Osteocyte (in vitro differentiated cells): Measurements from ENCODE around the gene SLC13A4. TPM values are rescaled to one million over a fixed set of nuclear protein-coding genes. Genes with fewer than 3 reads are reported as not detected.
"Not testable (repeated sequence)": the region's sequence is repeated elsewhere in the genome, so short reads cannot be mapped to it uniquely, and the experiment has no call there.

ENCODE experiments used
- DNase-seq: peaks from one replicate; pipeline ENCODE4 v3.0.0; 2021; ENCODE audit warnings: mixed read lengths; ENCODE audit not compliant: unreplicated experiment; ENCODE audit errors: extremely low spot score
- H3K27ac Mint-ChIP-seq: one replicate; pipeline ENCODE4 v1.8.0; 2021; ENCODE audit warnings: mild to moderate bottlenecking, mixed read lengths; ENCODE audit not compliant: unreplicated experiment
- H3K27me3 Mint-ChIP-seq: one replicate; pipeline ENCODE4 v1.8.0; 2021; ENCODE audit warnings: mixed read lengths; ENCODE audit not compliant: unreplicated experiment
- H3K36me3 Mint-ChIP-seq: one replicate; pipeline ENCODE4 v1.8.0; 2021; ENCODE audit warnings: mixed read lengths; ENCODE audit not compliant: unreplicated experiment
- H3K4me1 Mint-ChIP-seq: one replicate; pipeline ENCODE4 v1.8.0; 2021; ENCODE audit warnings: mixed read lengths; ENCODE audit not compliant: unreplicated experiment
- H3K4me3 Mint-ChIP-seq: one replicate; pipeline ENCODE4 v1.8.0; 2021; ENCODE audit warnings: mild to moderate bottlenecking, moderate library complexity, mixed read lengths; ENCODE audit not compliant: unreplicated experiment
- H3K9me3 Mint-ChIP-seq: one replicate; pipeline ENCODE4 v1.8.0; 2021; ENCODE audit warnings: mixed read lengths; ENCODE audit not compliant: unreplicated experiment
- CTCF ChIP-seq: fragments of 200-600 bp; sonication (generic); IDR thresholded peaks from 2 replicates; pipeline ENCODE4 v1.5.0; 2021; ENCODE audit warnings: antibody characterized with exemption, mild to moderate bottlenecking, moderate library complexity
- long read RNA-seq: library from polyadenylated mRNA; unstranded; transcript quantifications from one replicate; pipeline ENCODE4 v2.0.0, GENCODE V29; 2021
- total RNA-seq: library from RNA; stranded (reverse); gene quantifications from 2 replicates; pipeline ENCODE4 v1.2.1, GENCODE V29; 2021

The SLC13A4 gene
- total RNA-seq, result 0.81 and 0.84 TPM in 2 replicates
- long read RNA-seq, partial matches to known transcripts, result 0 of 8 reads
- long read RNA-seq, other reads (novel, unspliced or antisense), result 7 of 8 reads

- Mint-ChIP-seq H3K4me1 (peaks cover 14% of the 10 kb centered on the region), H3K27ac (no peak within 1 kb of the TSS), H3K36me3 (no peaks in the 10 kb centered on the region), H3K9me3 (no peaks in the 10 kb centered on the region), H3K4me3 (no peak within 1 kb of the TSS), H3K27me3 (peaks cover 2% of the 10 kb centered on the region)
- no peak for DNase-seq
- TF ChIP-seq CTCF, result no peak
Measured at GRCh38 chr7:135728136-135728669, at the start of gene SLC13A4. SLC13A4 (minus strand) TSS chr7:135728186; CDS start chr7:135727496, 690 bp downstream.

GRCh38 chr7:135775915-135776314 lies 47.9 kb upstream of the SLC13A4 start:
- DNase-seq, H3K36me3 Mint-ChIP-seq, H3K27ac Mint-ChIP-seq, H3K4me3 Mint-ChIP-seq: not testable (repeated sequence)
- H3K4me1 Mint-ChIP-seq, result peaks cover 18% of the 10 kb centered on the region
- H3K9me3 Mint-ChIP-seq, result peaks cover 20% of the 10 kb centered on the region
- peaks cover 11% of the 10 kb centered on the region for H3K27me3 Mint-ChIP-seq

- Mint-ChIP-seq H3K4me3 (no peak overlapping the region), H3K4me1 (peaks cover 18% of the 10 kb centered on the region), H3K9me3 (peaks cover 20% of the 10 kb centered on the region), H3K27ac (no peak overlapping the region), H3K36me3 (peaks cover 5% of the 10 kb centered on the region), H3K27me3 (peaks cover 7% of the 10 kb centered on the region)
- DNase-seq, result no peak
- TF ChIP-seq CTCF, result no peak
Measured at GRCh38 chr7:135775230-135775629, 47.2 kb upstream of the SLC13A4 start.

- TF ChIP-seq CTCF, result no peak
- peaks cover 20% of the 10 kb centered on the region for H3K9me3 Mint-ChIP-seq
- H3K27me3 Mint-ChIP-seq, result peaks cover 7% of the 10 kb centered on the region
- peaks cover 18% of the 10 kb centered on the region for H3K4me1 Mint-ChIP-seq
- H3K27ac Mint-ChIP-seq, result no peak overlapping the region
- no peak for DNase-seq
- peaks cover 5% of the 10 kb centered on the region for H3K36me3 Mint-ChIP-seq
- no peak overlapping the region for H3K4me3 Mint-ChIP-seq
Measured at GRCh38 chr7:135774284-135774683, 46.3 kb upstream of the SLC13A4 start.

- Mint-ChIP-seq H3K36me3 (peaks cover 5% of the 10 kb centered on the region), H3K4me3 (no peak overlapping the region), H3K9me3 (peaks cover 15% of the 10 kb centered on the region), H3K4me1 (peaks cover 18% of the 10 kb centered on the region), H3K27me3 (peaks cover 2% of the 10 kb centered on the region), H3K27ac (no peak overlapping the region)
- no peak for TF ChIP-seq CTCF
- DNase-seq, result no peak
Measured at GRCh38 chr7:135773464-135773863, 45.5 kb upstream of the SLC13A4 start.
